ENCODE data around the gene MCOLN1. TPM values are rescaled to one million over a fixed set of nuclear protein-coding genes. Genes with fewer than 3 reads are reported as not detected.

Gene MCOLN1
- total and polyA plus RNA-seq, 9 of the 15 experiments (the other 6 are each of a cell fraction or from before 2014, with no cell fraction given): 0.25 to 15.4 (median 7.1) TPM

GRCh38 chr19:7494416-7495098 is 27.9 kb upstream of the MCOLN1 start (continued):
- TF ChIP-seq DNMT1 (IDR thresholded peaks at IDR 0.05) (peak; percentile 29; the same call in 1 of the 2 replicates), ZC3H11A (IDR thresholded peaks at IDR 0.05; ENCODE audit: low read depth, low read length) (no peak), ATF3 (IDR thresholded peaks at IDR 0.05) (no peak), ATF3 (CRISPR knock-in tag; conservative IDR thresholded peaks at IDR 0.05) (no peak), ZFPM2 (CRISPR knock-in tag; IDR thresholded peaks at IDR 0.05) (no peak), ZNF551 (CRISPR knock-in tag; IDR thresholded peaks at IDR 0.05) (no peak), ZFP30 (CRISPR knock-in tag; IDR thresholded peaks at IDR 0.05; ENCODE audit: borderline replicate concordance) (no peak), EHMT2 (IDR thresholded peaks at IDR 0.05) (peak; percentile 79), SNAPC5 (CRISPR knock-in tag; IDR thresholded peaks at IDR 0.05) (no peak), BRF2 (IDR thresholded peaks at IDR 0.05; ENCODE audit: borderline replicate concordance, insufficient read depth, insufficient read length) (no peak), PCBP2 (IDR thresholded peaks at IDR 0.05; ENCODE audit: low read depth, low read length, poor library complexity, severe bottlenecking) (no peak), ASH1L (IDR thresholded peaks at IDR 0.05; ENCODE audit: borderline replicate concordance, low read depth, partially characterized antibody) (peak; percentile 40), E2F4 (CRISPR knock-in tag; IDR thresholded peaks at IDR 0.05; ENCODE audit: low read depth) (no peak), HDAC8 (tag; IDR thresholded peaks at IDR 0.05) (no peak), RBM34 (IDR thresholded peaks at IDR 0.05; ENCODE audit: borderline replicate concordance, insufficient read depth, low read length) (no peak), ZNF76 (CRISPR knock-in tag; IDR thresholded peaks at IDR 0.05; ENCODE audit: borderline replicate concordance) (no peak), BHLHE40 (IDR thresholded peaks at IDR 0.05; ENCODE audit: low read length) (peak; percentile 51), ZNF253 (CRISPR knock-in tag; conservative IDR thresholded peaks at IDR 0.05) (no peak), ZBTB17 (CRISPR knock-in tag; IDR thresholded peaks at IDR 0.05) (peak; percentile 60; the same call in 1 of the 2 replicates), THAP12 (CRISPR knock-in tag; IDR thresholded peaks at IDR 0.05) (no peak)
- TF ChIP-seq, protein P1, sequence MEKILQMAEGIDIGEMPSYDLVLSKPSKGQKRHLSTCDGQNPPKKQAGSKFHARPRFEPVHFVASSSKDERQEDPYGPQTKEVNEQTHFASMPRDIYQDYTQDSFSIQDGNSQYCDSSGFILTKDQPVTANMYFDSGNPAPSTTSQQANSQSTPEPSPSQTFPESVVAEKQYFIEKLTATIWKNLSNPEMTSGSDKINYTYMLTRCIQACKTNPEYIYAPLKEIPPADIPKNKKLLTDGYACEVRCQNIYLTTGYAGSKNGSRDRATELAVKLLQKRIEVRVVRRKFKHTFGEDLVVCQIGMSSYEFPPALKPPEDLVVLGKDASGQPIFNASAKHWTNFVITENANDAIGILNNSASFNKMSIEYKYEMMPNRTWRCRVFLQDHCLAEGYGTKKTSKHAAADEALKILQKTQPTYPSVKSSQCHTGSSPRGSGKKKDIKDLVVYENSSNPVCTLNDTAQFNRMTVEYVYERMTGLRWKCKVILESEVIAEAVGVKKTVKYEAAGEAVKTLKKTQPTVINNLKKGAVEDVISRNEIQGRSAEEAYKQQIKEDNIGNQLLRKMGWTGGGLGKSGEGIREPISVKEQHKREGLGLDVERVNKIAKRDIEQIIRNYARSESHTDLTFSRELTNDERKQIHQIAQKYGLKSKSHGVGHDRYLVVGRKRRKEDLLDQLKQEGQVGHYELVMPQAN (IDR thresholded peaks at IDR 0.05; ENCODE audit: borderline replicate concordance): peak; percentile 49; the same call in 1 of the 2 replicates

Measured in K562 (cell line).